ENCODE data around the gene ETS1.

ETS1 gene

DNA sequence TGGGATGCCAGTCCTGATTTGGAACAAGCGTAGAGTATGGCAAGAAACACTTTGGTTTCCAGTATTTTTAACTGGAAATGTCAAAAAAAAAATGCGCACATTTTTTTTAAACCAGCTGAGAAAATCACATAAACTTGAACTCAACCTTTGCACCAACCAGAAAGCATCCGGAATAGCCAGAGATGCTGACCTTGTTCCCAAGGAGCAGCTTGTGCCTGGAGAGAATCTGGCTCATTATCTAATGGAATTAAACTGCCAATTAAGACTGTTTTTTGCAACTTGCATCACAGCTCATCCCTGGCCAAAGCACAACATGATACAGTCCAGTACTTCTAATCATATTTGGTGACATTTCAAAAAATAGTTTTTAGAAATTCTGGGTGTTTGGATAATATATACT is 8.4 kb upstream of the ETS1 start:
- no peak for DNase-seq

- DNase-seq, result no peak
Measured at GRCh38 chr11:128595221-128595620, 7.9 kb upstream of the ETS1 start.

- DNase-seq, result no peak
Measured at GRCh38 chr11:128594226-128594625, 6.9 kb upstream of the ETS1 start.

DNA sequence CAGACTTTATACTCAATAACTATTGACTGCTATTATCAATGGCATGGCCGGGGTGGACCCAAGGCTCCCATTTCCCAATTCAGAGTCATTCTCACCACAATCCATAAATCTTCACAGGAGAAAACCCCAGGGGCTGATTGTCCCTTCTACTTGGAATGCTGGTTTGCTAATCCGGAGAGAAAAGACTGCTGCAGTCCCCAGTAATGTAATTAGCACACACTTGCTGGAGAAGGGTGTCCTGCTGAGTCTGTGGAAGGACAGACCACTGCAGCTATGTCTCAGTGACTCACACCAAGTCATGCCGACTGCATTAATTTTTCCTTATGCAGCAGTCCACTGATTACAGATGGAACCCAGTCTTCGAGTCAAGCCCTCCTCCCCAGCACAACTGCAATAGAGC is 5.9 kb upstream of the ETS1 start:
- DNase-seq, result no peak

GRCh38 chr11:128592454-128592853 is 5.1 kb upstream of the ETS1 start:
- DNase-seq, result no peak

GRCh38 chr11:128590587-128590986 is 3.2 kb upstream of the ETS1 start:
- no peak for DNase-seq

DNA sequence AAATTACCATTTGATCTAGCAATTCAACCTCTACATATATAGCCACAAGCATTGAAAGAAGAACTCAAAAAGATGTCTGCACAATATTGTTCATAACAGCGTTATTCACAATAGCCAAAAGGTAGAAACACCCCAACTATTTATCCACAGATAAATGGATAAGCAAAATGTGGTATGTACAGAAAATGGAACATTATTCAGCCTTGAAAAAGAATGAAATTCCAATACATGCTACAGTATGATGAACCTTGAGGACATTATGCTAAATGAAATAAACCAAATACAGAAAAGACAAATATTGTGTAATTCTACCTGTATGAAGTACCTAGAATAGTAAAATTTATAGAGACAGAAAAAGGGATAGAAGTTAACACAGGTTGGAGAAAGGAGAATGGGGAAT is 2.6 kb upstream of the ETS1 start:
- DNase-seq, result no peak

DNA sequence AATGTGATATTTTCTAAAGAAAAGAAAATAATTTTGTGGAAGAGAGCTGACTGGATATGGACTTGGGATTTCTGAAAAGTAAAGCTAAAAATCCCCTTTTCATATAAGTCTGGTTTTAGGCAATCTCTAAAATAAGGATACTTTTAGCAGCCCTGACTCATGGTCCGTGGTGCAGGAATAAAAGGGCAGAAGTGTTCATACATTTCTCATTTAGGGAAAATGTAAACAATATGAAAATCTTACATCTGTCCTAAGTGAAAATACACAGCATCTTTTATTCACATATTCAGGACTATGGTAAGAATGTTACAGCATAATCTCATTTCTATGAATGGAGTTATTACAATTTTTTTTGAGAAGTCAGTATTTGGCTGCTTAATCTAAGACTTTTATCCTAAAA is 735 bp upstream of the ETS1 start:
- no peak for DNase-seq

DNA sequence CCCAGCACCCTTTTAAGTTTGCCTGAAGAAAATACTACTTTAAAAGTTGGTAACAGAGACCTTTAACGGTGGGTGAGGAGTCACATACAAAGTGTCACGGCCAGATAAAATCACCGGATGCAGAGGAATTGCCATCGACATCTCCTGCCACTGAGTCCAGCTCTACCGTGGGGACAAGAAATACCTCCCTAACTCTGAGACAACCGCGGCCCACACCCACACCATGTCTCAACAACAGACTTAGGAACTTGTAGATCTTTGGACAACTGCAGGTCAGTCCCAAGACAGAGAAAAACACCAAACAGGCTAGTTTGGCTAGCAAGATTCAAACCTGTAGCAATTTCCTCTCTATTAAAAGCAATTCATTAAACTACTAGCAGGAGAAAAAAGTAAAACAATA is 669 bp downstream of the ETS1 start:
- DNase-seq, result no peak

DNA sequence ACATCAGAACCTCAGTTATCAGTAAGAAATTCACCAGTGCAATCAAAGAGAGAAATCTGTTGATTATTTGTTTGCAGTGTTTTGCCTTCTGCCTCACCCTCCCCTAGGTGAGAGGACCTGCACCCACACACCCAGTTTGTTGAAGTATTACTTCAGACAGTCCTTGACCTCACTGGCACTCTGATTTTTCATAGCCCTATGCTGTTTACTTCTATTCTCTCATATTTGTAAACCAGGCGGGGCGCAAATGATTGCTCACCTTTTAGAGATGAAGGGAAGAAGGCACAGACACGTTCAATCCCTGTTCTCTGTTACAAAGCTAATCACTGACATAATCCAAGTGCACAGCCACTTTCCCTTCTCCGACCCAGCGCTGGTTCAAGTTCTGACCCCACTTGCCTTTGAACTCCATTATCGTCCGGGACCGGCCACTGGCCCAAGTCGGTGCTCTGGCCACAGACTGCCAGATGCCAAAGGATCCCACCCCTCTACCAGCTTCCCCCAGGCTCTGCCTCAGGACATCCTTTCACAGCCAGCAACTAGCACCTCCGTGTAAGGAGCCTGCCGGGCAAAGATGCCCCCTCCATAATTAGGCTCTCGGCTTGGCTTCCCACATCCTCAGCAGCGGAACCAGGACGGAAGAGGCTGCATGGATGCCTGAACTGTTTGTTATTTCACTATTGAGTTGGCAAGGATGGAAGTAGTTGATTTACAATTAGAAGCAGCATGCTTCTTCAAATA is 1.7 kb downstream of the ETS1 start:
- DNase-seq, result no peak

- DNase-seq, result no peak
Measured at GRCh38 chr11:128584253-128584652, 3.1 kb downstream of the ETS1 start.

DNA sequence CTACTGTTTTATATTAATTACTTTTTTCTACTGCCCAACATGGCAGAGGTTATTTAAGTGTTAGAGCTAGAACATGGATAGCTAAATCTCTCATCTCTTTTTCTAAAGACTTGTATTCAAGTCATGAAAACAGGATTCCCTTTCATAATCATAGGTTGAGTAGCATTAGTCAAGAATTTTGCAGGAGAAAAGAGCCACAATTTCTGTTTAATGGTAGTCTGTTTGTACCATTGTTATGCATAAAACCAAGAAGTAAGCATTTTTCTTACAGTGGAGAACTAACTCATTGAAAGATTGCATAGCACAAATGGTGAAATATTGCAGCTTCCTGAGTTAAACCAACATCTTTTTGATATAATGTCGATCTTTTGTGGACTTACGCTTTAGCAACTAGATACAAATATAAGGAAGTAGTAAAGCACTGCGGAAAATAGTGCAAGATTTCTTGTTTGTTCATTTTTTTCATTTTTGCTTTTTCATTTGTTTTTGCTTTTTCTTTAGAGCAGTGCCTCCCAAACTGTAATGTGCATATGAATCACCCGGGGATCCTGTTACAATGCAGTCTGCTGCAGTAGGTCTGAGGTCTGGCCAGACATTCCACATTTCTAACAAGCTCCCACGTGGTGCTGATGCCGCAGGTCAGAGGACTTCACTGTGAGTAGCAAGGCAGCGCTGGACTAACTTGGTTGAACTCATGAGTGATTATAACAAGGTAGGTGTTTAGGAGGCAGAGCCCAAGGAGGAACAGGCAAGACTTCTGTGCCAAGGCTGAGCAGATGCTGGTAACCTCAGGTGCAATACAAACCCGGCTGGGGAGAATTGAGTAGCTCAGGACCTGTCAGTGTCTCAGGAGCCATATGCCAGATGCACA is 4.6 kb downstream of the ETS1 start:
- DNase-seq, result no peak

- DNase-seq, result no peak
Measured at GRCh38 chr11:128581561-128582272, 5.6 kb downstream of the ETS1 start.

- no peak for DNase-seq
Measured at GRCh38 chr11:128580612-128581011, 6.7 kb downstream of the ETS1 start.

DNA sequence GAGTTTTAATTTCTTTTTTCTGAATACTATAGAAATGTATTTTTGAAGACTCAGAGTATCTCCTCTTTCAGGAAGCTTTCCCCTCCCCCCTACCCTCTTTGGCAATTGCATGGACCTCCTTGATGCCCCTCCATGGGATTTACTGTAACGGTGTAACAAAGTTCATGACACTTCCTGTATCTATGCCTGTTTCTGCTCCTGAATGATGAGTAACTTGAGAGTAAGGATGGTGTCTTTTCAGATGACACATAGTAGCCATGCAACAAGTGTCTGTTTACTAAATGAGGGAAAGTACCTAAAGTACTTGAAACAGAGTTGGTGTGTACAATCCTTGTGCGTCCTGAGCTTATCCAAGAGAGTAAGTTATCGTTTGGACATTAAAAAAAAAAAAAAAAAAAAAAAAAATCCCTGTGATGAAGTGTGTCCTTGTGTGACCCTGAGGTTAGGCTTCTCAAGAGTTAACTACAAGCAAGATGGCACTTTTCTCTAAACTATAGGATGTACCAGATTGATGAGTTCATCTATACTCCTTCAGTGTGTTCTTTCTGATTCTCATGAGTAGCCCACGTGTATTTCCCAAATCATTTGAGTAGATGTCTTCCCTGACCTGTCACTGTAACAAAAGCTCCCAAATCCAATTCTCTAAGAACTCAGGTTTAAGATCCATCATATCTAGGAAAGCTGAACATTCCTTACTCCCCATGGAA is 7.4 kb downstream of the ETS1 start:
- DNase-seq, result no peak

DNA sequence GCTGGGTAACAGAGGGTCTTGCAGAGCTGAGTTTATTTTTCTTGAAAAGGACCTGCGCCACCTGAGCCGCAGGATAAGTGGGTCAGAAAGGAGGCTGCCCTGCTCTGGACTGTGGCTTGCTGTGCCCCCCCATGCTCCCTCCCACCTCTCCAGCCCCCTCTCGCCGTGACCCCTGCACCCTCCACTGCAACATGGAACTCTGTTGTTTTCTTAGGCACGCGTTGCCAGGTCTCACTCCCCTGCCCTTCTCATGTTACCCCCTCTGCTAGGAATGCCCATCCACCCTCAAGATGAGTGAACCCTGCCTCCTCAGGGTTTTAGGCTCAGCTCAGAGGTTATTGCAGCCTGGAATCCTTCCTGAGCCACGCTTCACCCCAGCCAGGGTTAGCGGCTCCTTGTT is 10.8 kb downstream of the ETS1 start:
- DNase-seq, result no peak

- DNase-seq, result no peak
Measured at GRCh38 chr11:128575961-128576350, 11.4 kb downstream of the ETS1 start.

- no peak for DNase-seq
Measured at GRCh38 chr11:128575174-128575960, 12.0 kb downstream of the ETS1 start.

- DNase-seq, result no peak
Measured at GRCh38 chr11:128574576-128575011, 12.8 kb downstream of the ETS1 start.

DNA sequence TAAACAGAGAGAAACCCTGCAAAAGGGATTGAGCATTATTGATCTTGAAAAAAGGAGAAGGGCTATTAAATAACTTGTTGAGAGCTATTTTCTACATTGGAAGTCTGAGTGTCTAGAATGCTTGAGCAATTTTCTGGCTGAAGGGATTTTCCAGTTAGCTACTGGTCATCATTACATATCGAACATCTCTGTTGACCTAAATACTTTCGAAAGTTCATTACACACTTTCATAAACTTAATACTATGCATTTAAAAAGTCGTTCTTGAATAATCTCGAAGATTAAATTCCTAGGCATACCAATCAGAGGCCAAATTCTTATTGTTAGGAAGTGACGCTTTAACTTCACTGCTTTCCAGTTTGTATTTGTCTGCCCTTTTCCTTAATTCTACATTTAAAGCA is 13.7 kb downstream of the ETS1 start:
- DNase-seq, result no peak

DNA sequence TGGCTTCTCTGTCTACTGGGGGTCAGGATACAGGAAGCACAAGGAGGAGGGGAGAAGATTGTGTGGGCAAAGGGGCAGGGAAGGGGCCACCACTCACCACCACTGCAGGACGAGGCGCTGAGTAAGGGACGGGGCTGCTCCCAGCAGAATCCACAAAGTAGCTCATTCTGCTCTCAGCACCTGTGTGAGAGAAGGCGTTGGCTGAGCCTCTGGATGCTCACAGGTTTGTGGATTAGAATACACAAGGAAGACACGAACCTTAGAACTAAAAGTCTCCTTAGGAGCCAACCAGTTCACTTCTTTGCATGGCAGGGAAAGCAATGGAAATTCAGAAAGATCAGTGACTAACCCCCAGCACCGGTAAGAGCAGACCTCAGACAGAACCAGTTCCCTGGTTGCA is 14.4 kb downstream of the ETS1 start:
- no peak for DNase-seq
